GM12892 (cell line): Measurements from ENCODE around the gene RAB27B.

Experiments
- POLR2A ChIP-seq: IDR thresholded peaks from 2 replicates; pipeline ENCODE4 v1.6.1; 2011; ENCODE audit warnings: low read depth, low read length, control low read depth
- POLR2AphosphoS5 ChIP-seq: IDR thresholded peaks from 2 replicates; pipeline ENCODE4 v1.6.1; 2011; ENCODE audit warnings: low read depth, low read length, control low read depth
- TAF1 ChIP-seq: IDR thresholded peaks from 2 replicates; pipeline ENCODE4 v1.6.1; 2011; ENCODE audit warnings: low read depth, mild to moderate bottlenecking, control low read depth, low read length, borderline replicate concordance

DNA sequence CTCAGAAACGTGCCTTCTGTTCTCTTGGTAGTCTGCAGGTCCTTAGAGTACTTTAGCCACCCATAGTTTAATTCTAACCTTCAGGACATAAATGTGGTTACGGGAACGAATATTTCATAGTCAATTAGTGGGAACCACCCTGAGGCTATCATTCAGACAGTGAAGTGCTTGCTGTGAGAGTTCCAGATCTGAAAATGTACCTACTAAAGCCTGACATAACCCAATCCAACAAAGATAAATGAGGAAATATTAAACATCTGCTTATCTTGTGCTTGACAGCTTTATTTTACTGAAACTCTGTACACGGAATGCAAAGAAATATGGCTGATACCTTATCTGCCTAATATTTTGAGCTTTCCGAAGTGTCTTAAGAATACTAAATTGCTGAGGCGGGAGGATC lies 43.0 kb downstream of the RAB27B start:
- TF ChIP-seq POLR2A (no peak), POLR2AphosphoS5 (no peak), TAF1 (no peak)
